ES-I3 (cell line): Measurements from ENCODE around the gene TCFL5.
A peak's percentile ranks its signal among the peaks of the same experiment; 100 is the strongest.

Source experiments
- H3K36me3 ChIP-seq: 2 replicates; pipeline ENCODE4 v1.6.1; 2013; ENCODE audit warnings: mild to moderate bottlenecking, low read length, control low read depth, moderate library complexity; ENCODE audit not compliant: insufficient read depth
- H3K4me1 ChIP-seq: 2 replicates; pipeline ENCODE4 v1.6.1; 2013; ENCODE audit warnings: mild to moderate bottlenecking, control low read depth, low read length; ENCODE audit not compliant: insufficient read depth
- H3K9ac ChIP-seq: 2 replicates; pipeline ENCODE4 v1.6.1; 2013; ENCODE audit warnings: low read depth, mild to moderate bottlenecking, low read length, moderate library complexity
- H3K9me3 ChIP-seq: 2 replicates; pipeline ENCODE4 v1.6.1; 2013; ENCODE audit warnings: mild to moderate bottlenecking, low read length, moderate library complexity; ENCODE audit not compliant: control insufficient read depth, insufficient read depth

Gene TCFL5

DNA sequence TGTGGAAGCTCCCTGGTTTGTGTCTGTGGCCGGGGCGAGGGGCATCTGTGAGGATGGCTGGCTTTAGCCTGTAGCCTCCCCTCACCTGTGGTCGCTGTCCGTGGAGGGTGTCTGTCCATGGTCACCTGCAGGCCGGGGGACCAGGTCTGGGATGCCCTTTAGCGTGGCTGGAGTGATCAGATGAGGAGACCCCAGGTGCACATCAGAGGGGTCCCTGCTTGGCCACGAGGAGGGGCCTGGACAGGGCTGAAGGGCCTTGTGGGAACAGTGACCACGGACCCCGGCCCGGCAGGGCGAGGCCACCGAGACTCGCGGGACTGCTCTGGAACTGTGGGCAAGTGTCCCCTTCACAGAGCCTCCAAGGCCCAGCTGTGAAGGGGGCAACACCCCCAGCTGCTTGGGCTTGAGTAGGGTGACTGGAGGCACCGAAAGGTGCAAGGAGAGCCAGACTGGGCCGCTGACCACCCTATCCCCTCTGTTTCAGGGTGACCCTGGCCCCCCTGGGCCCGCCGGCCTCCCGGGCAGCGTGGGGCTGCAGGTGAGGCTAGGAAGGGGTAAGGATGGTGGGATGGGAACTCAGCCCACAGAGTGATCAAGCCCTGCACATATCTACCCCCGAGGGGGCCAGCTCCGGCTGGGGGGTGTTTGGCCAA is 36.2 kb downstream of the TCFL5 start:
- Histone ChIP-seq H3K9me3 (no peaks in the 10 kb centered on the region), H3K9ac (no peak overlapping the region), H3K36me3 (no peaks in the 10 kb centered on the region), H3K4me1 (peaks cover 9% of the 10 kb centered on the region; the same call in 1 of the 2 replicates)

DNA sequence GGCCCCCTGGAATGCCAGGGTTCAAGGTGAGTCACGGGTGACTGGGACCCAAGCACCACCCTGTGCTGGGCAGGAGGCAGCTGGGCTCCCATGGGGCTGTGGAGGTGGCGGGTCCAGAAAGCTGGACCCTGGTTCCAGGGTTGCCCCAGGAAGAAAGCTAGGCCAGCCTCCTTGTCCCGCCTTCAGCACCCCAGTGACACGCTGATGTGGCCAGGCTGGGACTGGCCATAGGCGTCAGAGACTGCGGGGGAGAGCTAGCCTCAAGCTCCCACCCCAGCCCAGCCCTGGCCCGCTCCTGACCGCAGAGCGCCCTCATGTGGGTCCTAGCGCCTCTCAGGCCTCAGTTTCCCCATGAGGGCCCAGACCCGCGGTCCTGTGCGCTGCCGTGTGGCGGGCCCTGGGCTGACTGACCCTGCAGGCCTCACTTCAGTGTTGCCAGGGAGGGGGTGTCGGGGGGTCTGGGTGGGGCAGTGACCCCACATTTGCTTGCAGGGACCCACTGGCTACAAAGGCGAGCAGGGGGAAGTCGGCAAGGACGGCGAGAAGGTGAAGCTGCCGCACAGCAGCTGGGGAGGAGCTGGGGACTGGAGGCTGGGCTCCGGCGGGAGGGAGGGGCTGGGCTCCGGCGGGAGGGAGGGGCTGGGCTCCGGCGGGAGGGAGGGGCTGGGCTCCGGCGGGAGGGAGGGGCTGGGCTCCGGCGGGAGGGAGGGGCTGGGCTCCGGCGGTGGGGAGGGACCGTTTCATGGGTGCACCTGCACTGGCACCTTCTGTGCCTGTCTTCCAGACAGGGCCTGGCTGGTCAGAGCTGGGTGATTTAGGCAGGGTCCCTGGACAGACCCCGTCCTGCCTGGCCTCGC is 36.9 kb downstream of the TCFL5 start:
- H3K9me3 ChIP-seq, result no peaks in the 10 kb centered on the region
- H3K4me1 ChIP-seq, result peaks cover 9% of the 10 kb centered on the region; the same call in 1 of the 2 replicates
- H3K36me3 ChIP-seq, result no peaks in the 10 kb centered on the region
- H3K9ac ChIP-seq, result no peak overlapping the region

DNA sequence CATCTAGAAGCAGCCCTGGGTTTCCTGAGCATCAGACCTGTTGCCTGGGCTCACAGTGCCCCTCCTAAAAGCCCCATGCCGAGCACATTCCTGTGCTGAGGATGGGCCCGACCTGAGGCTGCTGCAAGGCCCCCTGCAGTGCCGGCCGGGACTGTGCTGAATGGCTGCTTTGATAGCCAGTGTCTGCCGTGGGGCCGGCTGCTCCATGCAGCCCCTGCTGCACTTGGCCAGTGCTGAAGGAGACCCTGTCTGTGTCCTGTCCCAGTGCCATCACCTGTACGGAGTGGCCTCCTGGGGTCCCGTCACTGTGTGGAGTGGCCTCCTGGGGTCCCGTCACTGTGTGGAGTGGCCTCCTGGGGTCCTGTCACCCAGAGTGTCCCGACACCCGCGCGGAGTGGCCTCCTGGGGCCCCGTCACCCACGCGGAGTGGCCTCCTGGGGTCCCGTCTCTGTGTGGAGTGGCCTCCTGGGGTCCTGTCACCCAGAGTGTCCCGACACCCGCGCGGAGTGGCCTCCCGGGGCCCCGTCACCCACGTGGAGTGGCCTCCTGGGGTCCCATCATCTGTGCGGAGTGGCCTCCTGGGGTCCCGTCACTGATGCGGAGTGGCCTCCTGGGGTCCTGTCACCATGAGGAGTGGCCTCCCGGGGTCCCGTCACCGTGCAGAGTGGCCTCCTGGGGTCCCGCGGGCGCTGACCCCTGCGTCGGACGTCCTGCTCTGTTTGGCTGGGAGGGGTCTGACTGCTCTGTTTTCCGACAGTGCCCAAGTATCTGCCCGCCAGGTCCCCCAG is 37.7 kb downstream of the TCFL5 start:
- Histone ChIP-seq H3K9me3 (no peaks in the 10 kb centered on the region), H3K4me1 (peaks cover 9% of the 10 kb centered on the region; the same call in 1 of the 2 replicates), H3K9ac (no peak overlapping the region), H3K36me3 (no peaks in the 10 kb centered on the region)

DNA sequence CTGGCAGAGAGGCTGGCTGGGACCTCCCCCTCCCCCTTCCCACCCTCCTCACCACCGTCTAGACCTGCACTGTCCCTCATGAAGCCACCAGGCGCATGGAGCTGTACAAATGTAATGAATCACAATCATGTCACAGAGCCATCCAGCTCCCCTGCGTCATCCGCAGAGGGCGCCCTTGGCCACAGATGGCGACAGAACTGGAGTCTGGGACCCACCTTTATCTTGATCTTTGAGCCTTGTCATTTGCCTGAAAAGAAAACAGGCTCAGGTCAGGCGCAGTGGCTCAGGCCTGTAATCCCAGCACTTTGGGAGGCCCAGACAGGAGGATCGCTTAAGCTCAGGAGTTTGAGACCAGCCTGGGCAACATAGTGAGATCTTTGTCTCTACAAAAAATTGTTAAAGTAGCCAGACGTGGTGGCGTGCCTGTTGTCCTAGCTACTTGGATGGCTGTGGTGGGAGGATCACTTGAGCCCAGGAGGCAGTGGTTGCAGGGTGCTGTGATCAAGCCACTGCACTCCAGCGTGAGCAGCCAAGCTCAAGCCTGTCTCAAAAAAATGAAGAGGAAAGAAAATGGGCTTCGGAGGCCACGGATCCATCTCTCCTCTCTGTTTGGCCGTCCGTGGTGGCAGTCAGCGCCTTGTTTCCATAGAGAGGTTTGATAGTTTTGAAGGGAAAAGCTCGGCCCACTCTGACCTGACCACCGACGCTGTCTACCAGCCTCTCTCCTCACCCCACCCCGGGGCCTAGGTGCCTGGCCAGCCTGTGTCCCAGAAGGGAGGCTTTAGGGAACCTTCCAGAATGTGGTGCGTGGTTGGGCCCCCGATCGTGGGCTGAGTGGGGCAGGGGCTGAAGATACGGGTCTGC is 38.6 kb downstream of the TCFL5 start:
- Histone ChIP-seq H3K9me3 (no peaks in the 10 kb centered on the region), H3K36me3 (no peaks in the 10 kb centered on the region), H3K4me1 (peaks cover 14% of the 10 kb centered on the region; the same call in 1 of the 2 replicates), H3K9ac (no peak overlapping the region)

- no peak overlapping the region for H3K9ac ChIP-seq
- H3K4me1 ChIP-seq, result peaks cover 15% of the 10 kb centered on the region; the same call in 1 of the 2 replicates
- H3K36me3 ChIP-seq, result no peaks in the 10 kb centered on the region
- no peaks in the 10 kb centered on the region for H3K9me3 ChIP-seq
Observed at GRCh38 chr20:62822239-62822787, 39.3 kb downstream of the TCFL5 start.

DNA sequence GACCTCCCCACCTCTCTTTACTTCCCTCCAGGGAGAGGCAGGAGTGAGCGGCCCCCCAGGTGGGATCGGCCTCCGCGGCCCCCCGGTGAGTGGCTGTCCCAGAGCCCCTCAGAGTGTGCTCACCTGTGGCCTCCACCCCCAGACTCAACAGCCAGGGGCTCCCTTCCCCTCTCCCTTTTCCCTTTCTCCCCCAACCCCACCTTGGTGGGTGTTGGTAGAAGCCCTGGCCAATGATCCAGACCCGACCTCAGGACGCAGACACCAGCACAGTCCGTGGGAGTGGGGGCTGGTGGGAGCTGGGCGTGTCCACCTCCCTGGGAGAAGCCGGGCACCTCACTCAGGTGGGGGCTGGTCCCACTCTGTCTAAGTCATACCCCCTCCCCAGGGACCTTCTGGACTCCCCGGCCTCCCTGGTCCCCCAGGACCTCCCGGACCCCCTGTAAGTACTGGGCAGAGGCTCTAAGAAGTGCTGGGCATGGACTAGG is 39.9 kb downstream of the TCFL5 start:
- no peak overlapping the region for H3K9ac ChIP-seq
- peaks cover 15% of the 10 kb centered on the region; the same call in 1 of the 2 replicates for H3K4me1 ChIP-seq
- H3K9me3 ChIP-seq, result no peaks in the 10 kb centered on the region
- no peaks in the 10 kb centered on the region for H3K36me3 ChIP-seq

GRCh38 chr20:62820962-62821725 is 40.5 kb downstream of the TCFL5 start:
- H3K9ac ChIP-seq, result no peak overlapping the region
- no peaks in the 10 kb centered on the region for H3K36me3 ChIP-seq
- H3K9me3 ChIP-seq, result no peaks in the 10 kb centered on the region
- H3K4me1 ChIP-seq, result peaks cover 15% of the 10 kb centered on the region; the same call in 1 of the 2 replicates

DNA sequence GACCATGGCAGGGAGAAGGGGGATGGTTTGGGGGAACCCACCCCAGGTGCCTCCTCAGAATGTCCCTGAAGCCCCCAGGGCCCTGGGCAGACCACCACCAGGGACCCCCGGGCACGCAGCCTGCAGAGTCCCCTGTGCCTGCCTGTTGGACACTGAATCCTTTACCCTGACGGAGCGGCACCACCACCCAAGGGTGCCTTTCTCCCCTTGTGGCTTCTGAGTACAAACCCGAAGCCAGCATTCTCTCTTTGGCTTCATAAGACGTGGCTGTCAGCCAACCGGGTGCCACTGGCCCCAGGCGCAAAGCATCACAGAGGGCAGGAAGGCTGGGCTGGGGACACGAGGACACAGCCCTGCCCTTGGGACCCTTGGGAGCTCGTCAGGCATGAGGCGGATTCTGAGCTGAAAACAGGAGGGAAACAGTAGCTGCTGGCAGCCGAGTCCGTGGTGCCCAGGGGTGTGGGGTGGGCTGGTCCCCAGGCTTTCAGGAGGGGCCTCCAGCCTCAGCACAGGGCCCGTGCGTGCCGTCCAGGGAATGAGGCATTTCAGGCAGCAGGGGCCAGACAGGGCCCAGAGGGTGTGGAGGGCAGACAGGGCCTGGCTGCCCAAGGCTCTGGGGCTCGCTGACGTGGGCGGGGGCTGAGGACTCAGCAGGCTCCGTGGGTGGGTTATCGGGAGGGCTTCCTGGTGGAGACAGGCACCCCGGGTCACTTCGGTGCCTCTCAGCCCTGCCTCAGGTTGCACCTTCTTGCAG is 41.2 kb downstream of the TCFL5 start:
- Histone ChIP-seq H3K9me3 (no peaks in the 10 kb centered on the region), H3K4me1 (peaks cover 18% of the 10 kb centered on the region; the same call in 1 of the 2 replicates), H3K9ac (no peak overlapping the region), H3K36me3 (no peaks in the 10 kb centered on the region)

DNA sequence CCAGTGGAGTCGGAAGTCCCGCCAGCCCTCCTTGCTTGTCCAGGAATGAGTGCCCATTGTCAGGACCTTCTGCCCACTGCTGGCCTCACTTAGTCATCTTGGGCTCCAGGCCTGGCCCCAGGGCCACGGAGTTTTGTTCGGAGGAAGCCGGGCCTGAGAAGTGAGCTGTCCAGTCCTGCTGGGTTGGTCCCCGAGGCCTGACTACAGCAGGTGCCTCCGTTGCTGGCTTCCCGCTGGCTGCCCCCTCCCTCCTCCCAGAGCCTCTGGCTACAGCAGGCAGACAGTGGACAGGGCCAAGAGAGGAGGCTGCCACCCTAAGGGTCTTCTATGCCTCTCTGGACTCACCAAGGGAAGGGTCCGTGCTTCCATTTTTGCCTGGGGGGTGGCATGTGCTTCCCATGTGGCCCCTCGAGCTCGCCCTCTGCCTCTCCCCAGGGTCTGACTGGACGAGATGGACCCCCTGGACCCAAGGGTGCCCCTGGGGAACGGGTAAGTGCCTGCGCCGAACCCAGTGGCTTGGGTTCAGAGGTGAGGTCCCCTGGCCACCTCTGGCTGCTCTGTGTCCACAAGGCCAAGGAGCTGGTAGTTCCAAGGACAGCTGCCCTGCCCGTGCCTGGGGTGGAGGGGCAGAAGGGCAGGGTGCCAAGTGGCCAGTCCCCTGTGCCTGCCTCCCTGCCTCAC is 42.0 kb downstream of the TCFL5 start:
- Histone ChIP-seq H3K4me1 (peaks cover 23% of the 10 kb centered on the region; the same call in 1 of the 2 replicates), H3K36me3 (no peaks in the 10 kb centered on the region), H3K9me3 (no peaks in the 10 kb centered on the region), H3K9ac (no peak overlapping the region)

DNA sequence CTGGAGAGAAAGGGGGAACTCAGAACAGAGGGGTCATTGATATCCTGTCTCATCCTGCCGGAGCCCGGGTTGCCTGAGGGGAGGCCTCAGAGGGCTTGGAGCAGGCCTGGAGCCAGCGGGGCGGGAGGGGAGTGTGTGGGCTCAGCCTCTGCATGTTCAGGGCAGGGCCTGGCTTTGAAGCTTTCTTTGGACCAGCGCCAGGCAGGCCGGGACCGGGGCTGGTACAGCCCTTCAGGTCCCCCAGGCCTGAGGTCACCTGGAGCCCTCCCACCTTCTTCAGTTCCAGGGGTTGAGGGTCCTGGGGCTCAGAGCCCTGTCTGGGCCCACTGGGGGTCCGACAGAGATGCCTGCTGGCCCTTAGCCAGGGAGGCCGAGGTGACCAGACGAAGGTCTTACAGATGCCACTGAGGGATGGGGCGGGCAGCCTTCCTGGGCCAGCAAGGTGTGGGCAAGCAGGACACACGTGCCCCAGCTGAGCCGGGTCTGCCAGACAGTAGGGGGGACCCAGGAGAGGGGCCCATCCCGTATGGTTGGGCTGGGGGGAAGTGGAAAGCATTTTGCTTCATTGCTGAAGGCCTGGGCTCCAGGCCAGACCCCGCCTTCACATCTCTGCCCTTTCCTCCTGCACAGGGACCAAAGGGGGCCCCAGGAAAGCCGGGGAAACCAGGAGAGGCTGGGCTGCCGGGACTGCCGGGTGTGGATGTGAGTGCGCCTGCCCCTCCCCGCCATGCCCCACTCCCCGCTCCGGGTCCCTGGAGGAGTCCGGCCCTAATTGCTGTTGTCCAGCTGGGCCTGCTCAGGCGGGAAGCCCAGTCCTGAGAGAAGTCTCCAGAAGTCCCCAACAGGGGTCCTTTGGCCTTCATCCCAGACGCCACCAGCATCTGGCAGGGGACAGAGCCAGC is 42.8 kb downstream of the TCFL5 start:
- no peaks in the 10 kb centered on the region for H3K36me3 ChIP-seq
- no peak overlapping the region for H3K9ac ChIP-seq
- peaks cover 22% of the 10 kb centered on the region; the same call in 1 of the 2 replicates for H3K4me1 ChIP-seq

DNA sequence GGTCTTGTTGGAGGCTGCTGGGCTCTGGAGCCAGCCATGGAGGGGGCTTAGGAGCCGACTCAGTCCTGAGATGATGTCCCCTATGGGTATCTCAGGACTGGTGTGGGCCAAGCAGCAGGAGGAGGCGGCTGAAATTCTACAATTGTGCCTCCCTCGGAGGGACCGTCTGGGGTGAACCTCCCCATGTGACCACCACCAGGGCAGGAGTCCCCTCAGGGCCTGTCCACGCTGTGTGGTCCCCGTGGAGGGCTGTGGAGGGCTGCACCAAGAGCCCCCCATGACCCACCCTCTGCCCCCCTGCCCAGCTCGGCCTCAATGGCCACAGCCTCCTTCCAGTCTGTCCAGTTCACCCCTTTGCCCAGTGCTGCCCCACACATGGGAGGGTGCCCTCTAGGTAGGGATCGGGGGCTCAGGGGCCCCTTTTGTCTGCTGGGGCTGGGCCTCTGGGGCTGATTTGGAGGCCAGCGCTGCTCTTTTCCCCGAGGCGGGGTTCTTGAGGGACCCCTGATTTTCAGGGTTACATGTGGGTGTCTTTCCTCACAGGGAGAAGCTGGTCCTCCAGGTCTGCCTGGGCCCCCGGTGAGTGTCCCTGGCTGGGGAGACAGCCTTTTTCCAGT is 43.5 kb downstream of the TCFL5 start:
- Histone ChIP-seq H3K36me3 (no peaks in the 10 kb centered on the region), H3K4me1 (peaks cover 14% of the 10 kb centered on the region; the same call in 1 of the 2 replicates), H3K9me3 (no peaks in the 10 kb centered on the region), H3K9ac (0 out of 2 replicates have a peak overlapping the region, but pooled peaks have one; percentile 61)

More for the DNA sequence above, 42.8 kb downstream of the TCFL5 start:
- no peaks in the 10 kb centered on the region for H3K9me3 ChIP-seq
